MV-4-11 (cell line): Measurements from ENCODE around the gene AIFM3.

Experiments
- DNase-seq: peaks from one replicate; lab custom pipeline; 2025; lab: John Stamatoyannopoulos, UW

The AIFM3 gene

GRCh38 chr22:20959578-20960461 is 7.2 kb upstream of the AIFM3 start:
- no peak for DNase-seq

GRCh38 chr22:20960609-20961008 is 6.4 kb upstream of the AIFM3 start:
- no peak for DNase-seq

- no peak for DNase-seq
Measured at GRCh38 chr22:20962491-20962945, 4.5 kb upstream of the AIFM3 start.

GRCh38 chr22:20963201-20964052 is 3.6 kb upstream of the AIFM3 start:
- no peak for DNase-seq

GRCh38 chr22:20964090-20964798 is 2.8 kb upstream of the AIFM3 start:
- DNase-seq: no peak

- no peak for DNase-seq
Measured at GRCh38 chr22:20964799-20965103, 2.3 kb upstream of the AIFM3 start.

- no peak for DNase-seq
Measured at GRCh38 chr22:20965104-20965887, 1.8 kb upstream of the AIFM3 start.

GRCh38 chr22:20965888-20966855 is 883 bp upstream of the AIFM3 start:
- no peak for DNase-seq

GRCh38 chr22:20967697-20968211 is 699 bp downstream of the AIFM3 start:
- no peak for DNase-seq

GRCh38 chr22:20968281-20968977 is 1.4 kb downstream of the AIFM3 start:
- DNase-seq: peak; percentile 76

- no peak for DNase-seq
Measured at GRCh38 chr22:20970939-20971657, 4.0 kb downstream of the AIFM3 start.

GRCh38 chr22:20972014-20972694 is 5.1 kb downstream of the AIFM3 start:
- peak; percentile 59 for DNase-seq

- no peak for DNase-seq
Measured at GRCh38 chr22:20972933-20973577, 6.0 kb downstream of the AIFM3 start.

GRCh38 chr22:20973634-20974286 is 6.7 kb downstream of the AIFM3 start:
- no peak for DNase-seq

- DNase-seq: no peak
Measured at GRCh38 chr22:20974336-20974955, 7.4 kb downstream of the AIFM3 start.

- DNase-seq: no peak
Measured at GRCh38 chr22:20975541-20976290, 8.7 kb downstream of the AIFM3 start.
